Psoas muscle (tissue), 8 donors: ENCODE measurements around the gene BATF3. TPM values are rescaled to one million over a fixed set of nuclear protein-coding genes. Genes with fewer than 3 reads are reported as not detected.

Experiments used
- ATAC-seq, 4 donors: fragments of 200-7000 bp; cut with Tn5 transposase; one replicate each; pipeline ENCODE4 v1.9.1; 2020; ENCODE audit warnings: moderate library complexity in 3 of 4, mild to moderate bottlenecking in 2 of 4
- DNase-seq, 2 donors: peaks; one replicate each; pipeline ENCODE4 v3.0.0-alpha.2; 2020
- H3K27ac ChIP-seq: fragments of 200-600 bp; one replicate; pipeline ENCODE4 v1.8.0; 2022
- H3K27me3 ChIP-seq, 3 donors: fragments of 200-600 bp in 1 of 3; one replicate each; pipeline versions ENCODE4 v1.6.1 to v1.8.0; 2013 to 2022; ENCODE audit warnings: low read length in 2 of 3, mild to moderate bottlenecking in 2 of 3, moderate library complexity in 1 of 3; ENCODE audit not compliant: insufficient read depth in 3 of 3
- H3K36me3 ChIP-seq, 2 donors: fragments of 200-600 bp in 1 of 2; one replicate each; pipeline versions ENCODE4 v1.6.1 to v1.8.0; 2013 to 2022; ENCODE audit warnings: low read depth in 1 of 2, mild to moderate bottlenecking in 1 of 2, moderate library complexity in 1 of 2; ENCODE audit not compliant: insufficient read depth in 1 of 2
- H3K4me1 ChIP-seq: fragments of 200-600 bp; one replicate; pipeline ENCODE4 v1.8.0; 2022
- H3K4me3 ChIP-seq: fragments of 200-600 bp; one replicate; pipeline ENCODE4 v1.8.0; 2022; ENCODE audit warnings: mild to moderate bottlenecking
- H3K9me3 ChIP-seq: fragments of 200-600 bp; one replicate; pipeline ENCODE4 v1.8.0; 2022
- WGBS, 3 donors: extraction: QIAGEN DNeasy Blood & Tissue Kit; methylation state at CpG; one replicate each; pipeline versions ENCODE4 v1.1.6 to v1.1.7; 2013; 5-methylcytosine and 5-hydroxymethylcytosine counted together
- intact Hi-C, 2 donors: fragments of 100-400 bp; cut with DNase I; formaldehyde crosslinking; loops; one replicate each; pipeline versions ENCODE4 v1.11.0 to v1.14.2; 2022
- polyA plus RNA-seq, 3 donors: library from polyadenylated mRNA; stranded (reverse); fragments of 200-250 nt; gene quantifications; one replicate each; pipeline ENCODE4 v1.2.3, GENCODE V29; 2013
- total RNA-seq, 4 donors: library from RNA; stranded (reverse); fragmentation: NEBNext Ultra II Directional in 2 of 4; extraction: Animal tissue kit (Norgen Biotek cat#: 25700) in 2 of 4; gene quantifications; one replicate each; pipeline versions ENCODE4 v1.2.1 to v1.2.4, GENCODE V29; 2021 to 2023
- TF ChIP-seq, protein P1 (sequence below): fragments of 200-600 bp; IDR thresholded peaks from one replicate; pipeline ENCODE4 v1.8.0; 2022; ENCODE audit warnings: antibody characterized with exemption
- donor health status: healthy with polysubstance abuse.
- donor health status: DM: no; HTN: no; CAD: no; lungs with moderate emphysema.
- donor health status: Bipolar disorder and iron deficiency.
- donor health status: healthy.
- donor health status: DM: yes; HTN: yes; CAD: no.
- donor health status: DM: no; HTN: no; CAD: no.
- donor health status: DM: no; HTN: no; CAD: no.
- donor health status: DM: yes; HTN: yes; CAD: no.

Gene BATF3
- total and polyA plus RNA-seq, 7 donors: 0.03 to 2.9 (median 0.84) TPM

DNA sequence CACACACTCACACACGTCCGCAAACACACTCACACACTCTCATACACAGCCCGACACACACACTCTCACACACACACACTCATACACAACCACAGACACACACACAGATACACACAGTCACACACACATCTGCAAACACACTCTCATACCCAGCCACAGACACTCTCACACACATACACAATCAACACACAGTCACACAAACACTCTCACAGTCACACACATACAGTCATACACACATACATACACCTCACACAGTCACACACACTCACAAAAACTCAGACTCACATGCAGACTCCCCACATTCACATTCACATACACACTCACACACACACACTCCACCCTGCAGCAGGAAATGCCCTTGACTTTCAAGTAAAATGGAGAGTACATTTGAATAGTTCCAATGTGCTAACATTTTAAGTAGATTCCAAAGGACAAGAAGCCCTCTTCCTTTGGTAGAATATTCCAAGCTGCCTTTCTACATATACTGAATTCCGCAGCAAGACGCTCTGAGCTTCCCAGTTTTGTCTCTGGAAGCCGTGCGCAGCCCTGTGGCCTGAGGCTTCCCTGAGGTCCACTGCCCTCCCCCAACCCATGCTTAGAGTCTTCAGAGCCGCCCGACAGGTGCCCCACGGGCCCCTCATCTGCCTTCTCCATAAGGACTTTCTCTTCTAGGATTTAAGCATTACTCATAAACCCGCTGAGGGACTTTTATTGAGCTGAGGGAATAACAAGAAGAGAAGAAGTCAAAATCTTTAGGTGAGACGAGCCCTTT lies 9.7 kb downstream of the BATF3 start:
- Histone ChIP-seq H3K36me3 (no peaks in the 10 kb centered on the region), H3K9me3 (no peaks in the 10 kb centered on the region), H3K27me3 (peaks cover 0 to 18% (median 0%) of the 10 kb centered on the region in 3 donors), H3K27ac (no peak overlapping the region), H3K4me1 (no peaks in the 10 kb centered on the region), H3K4me3 (no peak overlapping the region)
- intact Hi-C loops: no loop called here
- TF ChIP-seq, protein P1, sequence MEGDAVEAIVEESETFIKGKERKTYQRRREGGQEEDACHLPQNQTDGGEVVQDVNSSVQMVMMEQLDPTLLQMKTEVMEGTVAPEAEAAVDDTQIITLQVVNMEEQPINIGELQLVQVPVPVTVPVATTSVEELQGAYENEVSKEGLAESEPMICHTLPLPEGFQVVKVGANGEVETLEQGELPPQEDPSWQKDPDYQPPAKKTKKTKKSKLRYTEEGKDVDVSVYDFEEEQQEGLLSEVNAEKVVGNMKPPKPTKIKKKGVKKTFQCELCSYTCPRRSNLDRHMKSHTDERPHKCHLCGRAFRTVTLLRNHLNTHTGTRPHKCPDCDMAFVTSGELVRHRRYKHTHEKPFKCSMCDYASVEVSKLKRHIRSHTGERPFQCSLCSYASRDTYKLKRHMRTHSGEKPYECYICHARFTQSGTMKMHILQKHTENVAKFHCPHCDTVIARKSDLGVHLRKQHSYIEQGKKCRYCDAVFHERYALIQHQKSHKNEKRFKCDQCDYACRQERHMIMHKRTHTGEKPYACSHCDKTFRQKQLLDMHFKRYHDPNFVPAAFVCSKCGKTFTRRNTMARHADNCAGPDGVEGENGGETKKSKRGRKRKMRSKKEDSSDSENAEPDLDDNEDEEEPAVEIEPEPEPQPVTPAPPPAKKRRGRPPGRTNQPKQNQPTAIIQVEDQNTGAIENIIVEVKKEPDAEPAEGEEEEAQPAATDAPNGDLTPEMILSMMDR: no peak
- DNase-seq (no peak), ATAC-seq (no peak)
- 84 to 90% (median 84%) methylated on average over 12 of the region's 12 CpGs for WGBS, 3 donors

DNA sequence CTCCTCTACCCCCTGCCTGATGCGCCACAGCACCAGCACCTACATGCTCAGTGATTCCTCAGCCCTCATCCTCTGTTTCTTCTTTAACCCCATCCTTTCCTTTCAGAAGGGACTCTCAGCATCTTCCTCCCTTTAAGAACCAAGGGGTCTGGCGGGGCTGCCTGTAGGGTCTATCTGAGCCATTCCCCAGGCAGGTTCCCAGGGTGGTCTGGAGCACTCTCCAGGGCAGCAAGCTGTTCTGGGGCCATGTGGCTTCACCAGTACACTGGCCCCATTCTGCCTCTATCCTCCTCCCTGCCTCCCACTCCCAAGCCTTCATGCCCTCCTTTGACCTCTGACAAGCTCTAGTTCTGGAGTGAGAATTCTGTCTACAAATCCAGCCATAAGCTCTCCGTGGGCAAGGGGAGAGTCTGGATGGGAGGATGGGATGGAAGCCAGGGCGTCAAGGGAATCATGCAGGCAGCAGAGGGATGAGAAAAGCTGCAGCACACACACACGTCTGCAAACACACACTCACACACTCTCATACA lies 10.4 kb downstream of the BATF3 start:
- DNase-seq: no peak
- Histone ChIP-seq H3K27ac (no peak overlapping the region), H3K4me3 (no peak overlapping the region), H3K27me3 (peaks cover 0 to 11% (median 0%) of the 10 kb centered on the region in 3 donors), H3K36me3 (no peaks in the 10 kb centered on the region), H3K9me3 (no peaks in the 10 kb centered on the region), H3K4me1 (no peaks in the 10 kb centered on the region)
- intact Hi-C loops: no loop called here
- no peak for ATAC-seq
- TF ChIP-seq, protein P1: no peak
- WGBS, 3 donors: 74 to 78% (median 74%) methylated on average over 5 of the region's 5 CpGs

DNA sequence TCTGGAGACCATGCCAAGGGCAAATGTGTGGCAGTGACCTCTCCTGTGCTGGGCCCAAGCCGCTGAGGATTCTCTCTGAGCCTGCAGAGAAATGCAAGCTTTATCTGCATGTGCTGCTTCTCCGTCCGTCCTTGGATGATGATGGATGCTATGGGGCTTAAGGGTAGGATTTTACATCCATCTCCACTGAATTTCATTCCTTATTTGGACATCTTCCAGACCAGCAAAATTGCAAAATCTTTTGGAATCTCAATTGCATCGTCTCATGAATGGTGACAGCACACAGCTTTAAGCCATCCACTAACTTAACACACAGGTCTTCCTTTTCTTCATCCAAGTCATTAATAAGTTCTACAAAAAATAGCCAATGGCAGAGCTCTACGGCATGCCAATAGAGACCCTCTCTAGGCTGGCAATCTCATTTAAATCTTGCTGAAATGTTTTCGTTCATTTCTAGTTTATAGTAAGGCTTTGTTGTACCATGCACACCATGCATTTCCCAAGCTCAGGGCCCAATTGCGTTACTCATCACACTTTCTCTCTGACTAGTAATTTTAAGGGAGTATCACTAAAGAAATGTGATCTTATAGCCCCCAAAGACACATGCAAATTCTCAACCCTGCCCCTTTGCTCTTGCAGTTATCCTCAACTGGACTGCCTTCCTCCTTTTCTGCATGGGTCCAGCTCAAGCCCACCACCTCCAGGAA lies 11.1 kb downstream of the BATF3 start:
- peaks cover 0 to 7% (median 1%) of the 10 kb centered on the region in 3 donors for H3K27me3 ChIP-seq
- DNase-seq (no peak), ATAC-seq (no peak)
- intact Hi-C loops: no loop called here
- TF ChIP-seq, protein P1: no peak
- H3K4me3 ChIP-seq: no peak overlapping the region
- WGBS, 3 donors: 75 to 78% (median 76%) methylated on average over 7 of the region's 7 CpGs
- H3K4me1 ChIP-seq: no peaks in the 10 kb centered on the region
- H3K27ac ChIP-seq: no peak overlapping the region
- H3K9me3 ChIP-seq: no peaks in the 10 kb centered on the region
- no peaks in the 10 kb centered on the region for H3K36me3 ChIP-seq

DNA sequence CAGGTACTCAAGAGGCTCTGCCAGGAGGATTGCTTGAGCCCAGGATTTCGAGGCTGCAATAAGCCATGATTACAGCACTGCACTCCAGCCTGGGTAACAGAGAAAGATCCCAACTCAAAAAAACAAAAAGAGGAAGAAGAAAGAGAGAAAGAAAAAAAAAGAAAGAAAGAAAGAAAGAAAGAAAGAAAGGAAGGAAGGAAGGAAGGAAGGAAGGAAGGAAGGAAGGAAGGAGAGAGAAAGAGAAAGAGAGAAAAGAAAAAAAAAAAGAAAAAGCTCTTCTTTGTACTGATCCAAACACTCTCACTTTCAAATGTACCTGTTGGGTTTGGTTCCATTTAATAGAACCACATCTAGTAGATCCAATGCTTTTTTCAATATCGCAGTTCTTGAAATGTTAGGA lies 11.8 kb downstream of the BATF3 start:
- intact Hi-C loops: no loop called here
- no peaks in the 10 kb centered on the region for H3K36me3 ChIP-seq
- TF ChIP-seq, protein P1: no peak
- no peak overlapping the region for H3K4me3 ChIP-seq
- H3K9me3 ChIP-seq: no peaks in the 10 kb centered on the region
- DNase-seq (no peak), ATAC-seq (no peak)
- H3K4me1 ChIP-seq: no peaks in the 10 kb centered on the region
- H3K27ac ChIP-seq: no peak overlapping the region
- 86 to 96% (median 92%) methylated on average over 2 of the region's 2 CpGs for WGBS, 3 donors
- peaks cover 0 to 7% (median 1%) of the 10 kb centered on the region in 3 donors for H3K27me3 ChIP-seq
